Stimulated activated CD8-positive, alpha-beta memory T cell treated with anti-CD3 and anti-CD28 coated beads, Interleukin-7, amount 100 ng/mL, for 1 hour (primary cell): ENCODE data around the gene OGA.

Experiments used
- DNase-seq, 2 donors: peaks; one replicate each; pipeline ENCODE4 v3.0.0-alpha.2; 2020; ENCODE audit warnings: low read depth in 2 of 2

The OGA gene

GRCh38 chr10:101818119-101818871, at the start of gene OGA:
TSS of gene OGA (minus strand) at chr10:101818444. CDS start at chr10:101818022, 422 bp downstream.
- DNase-seq, result peak; percentile 89 to 96

- DNase-seq, result no peak
Observed at GRCh38 chr10:101867931-101868330, 49.7 kb upstream of the OGA start.

DNA sequence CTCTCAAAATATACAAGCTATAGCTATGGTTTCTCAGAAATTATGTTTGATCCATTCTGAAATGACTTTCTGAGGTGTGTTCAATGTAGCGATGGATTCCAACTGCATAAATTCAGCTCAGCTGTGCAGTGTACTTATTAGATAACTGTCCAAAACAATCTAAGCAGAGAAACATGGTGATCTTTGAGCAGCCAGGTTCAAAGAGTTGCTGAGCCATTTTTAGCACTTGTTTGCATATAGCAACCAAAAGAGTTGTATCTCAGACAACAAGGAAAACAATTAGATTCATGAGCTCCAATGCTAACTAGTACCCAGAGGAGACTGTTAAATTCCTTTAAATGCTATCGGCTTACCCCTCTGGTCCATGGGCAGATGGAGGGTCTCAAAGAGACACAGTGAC, 41.3 kb upstream of the OGA start:
- DNase-seq, result no peak

- DNase-seq, result no peak
Observed at GRCh38 chr10:101858723-101859500, 40.7 kb upstream of the OGA start.

GRCh38 chr10:101857802-101858476, 39.7 kb upstream of the OGA start:
- no peak for DNase-seq

GRCh38 chr10:101856626-101857025, 38.4 kb upstream of the OGA start:
- no peak for DNase-seq

DNA sequence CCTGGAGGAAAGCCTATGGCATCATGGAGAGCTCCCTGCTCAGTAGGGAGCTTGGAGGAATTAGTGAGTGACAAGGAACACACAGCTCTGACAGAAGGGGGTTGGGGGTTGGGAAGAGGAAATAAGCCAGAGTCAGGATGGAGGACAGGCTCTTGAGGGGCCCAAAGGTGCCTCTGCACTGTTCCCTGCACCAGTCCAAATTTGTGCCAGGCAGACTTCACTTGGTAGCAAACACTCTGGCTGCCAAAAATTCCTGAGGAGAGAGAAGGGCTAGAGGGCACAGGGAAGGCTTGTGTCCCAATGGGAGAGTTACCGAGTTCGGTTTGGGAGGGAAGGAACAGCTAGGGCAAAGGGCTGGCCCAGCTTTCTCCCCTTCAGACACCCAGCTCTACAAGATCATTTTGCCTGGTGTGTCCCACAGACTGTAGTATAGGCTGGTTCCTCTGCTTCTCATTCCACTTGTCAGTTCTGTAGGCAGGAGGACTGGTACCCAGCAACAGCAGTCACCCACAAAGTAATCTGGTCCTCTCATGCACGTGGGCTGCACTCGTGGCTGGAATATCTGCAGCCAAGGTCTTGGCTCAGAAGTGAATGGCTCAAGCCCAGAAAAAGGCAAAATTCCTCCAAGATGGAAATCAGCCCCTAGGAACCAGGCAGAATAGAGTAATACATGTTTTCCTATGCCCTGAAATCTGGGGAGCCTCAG, 33.3 kb upstream of the OGA start:
- DNase-seq, result no peak

DNA sequence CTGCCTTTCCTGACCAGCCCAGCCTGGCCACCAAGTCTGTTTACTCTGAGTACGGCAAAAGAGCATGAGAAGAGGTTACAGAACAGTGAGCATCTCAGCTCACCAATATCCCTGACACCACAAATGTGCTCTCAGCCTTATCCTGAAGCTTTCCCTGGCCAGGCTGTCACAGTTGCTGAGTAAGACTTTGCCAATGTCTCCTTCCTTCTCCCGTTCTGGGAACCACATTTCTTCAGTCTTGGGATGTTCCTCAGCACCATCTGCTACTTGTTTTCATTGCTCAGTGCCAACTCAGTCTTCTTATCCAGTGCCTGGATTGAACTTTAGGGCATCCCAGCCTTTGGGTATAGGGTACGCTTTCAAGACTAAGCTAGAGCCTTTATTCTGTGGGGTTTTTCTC, 32.5 kb upstream of the OGA start:
- DNase-seq, result no peak

- no peak for DNase-seq
Observed at GRCh38 chr10:101848894-101849351, 30.7 kb upstream of the OGA start.

- no peak for DNase-seq
Observed at GRCh38 chr10:101848408-101848807, 30.2 kb upstream of the OGA start.

DNA sequence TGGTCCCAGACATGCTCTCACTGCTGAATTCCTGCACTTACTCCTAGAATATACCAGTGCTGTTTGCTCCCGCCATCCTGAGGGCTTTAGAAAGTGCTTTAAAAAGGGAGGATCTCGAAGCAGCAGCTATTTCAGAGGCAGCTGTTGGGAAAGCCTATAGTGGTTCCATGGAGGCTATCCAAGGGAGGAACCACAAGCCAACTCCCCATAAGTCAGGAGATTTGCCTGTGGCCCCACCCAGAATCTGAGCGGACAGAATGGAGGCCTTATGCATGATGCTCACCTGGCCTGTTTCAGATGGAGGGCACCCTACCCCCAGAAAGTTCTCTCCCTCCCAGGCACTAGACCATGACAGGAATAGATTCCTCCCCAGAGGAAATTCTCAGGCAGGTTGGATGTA, 27.6 kb upstream of the OGA start:
- no peak for DNase-seq

- no peak for DNase-seq
Observed at GRCh38 chr10:101843032-101844021, 25.1 kb upstream of the OGA start, which contains the start of gene KCNIP2. TSS of gene KCNIP2 (minus strand) at chr10:101843800. CDS start at chr10:101843568, 232 bp downstream.

DNA sequence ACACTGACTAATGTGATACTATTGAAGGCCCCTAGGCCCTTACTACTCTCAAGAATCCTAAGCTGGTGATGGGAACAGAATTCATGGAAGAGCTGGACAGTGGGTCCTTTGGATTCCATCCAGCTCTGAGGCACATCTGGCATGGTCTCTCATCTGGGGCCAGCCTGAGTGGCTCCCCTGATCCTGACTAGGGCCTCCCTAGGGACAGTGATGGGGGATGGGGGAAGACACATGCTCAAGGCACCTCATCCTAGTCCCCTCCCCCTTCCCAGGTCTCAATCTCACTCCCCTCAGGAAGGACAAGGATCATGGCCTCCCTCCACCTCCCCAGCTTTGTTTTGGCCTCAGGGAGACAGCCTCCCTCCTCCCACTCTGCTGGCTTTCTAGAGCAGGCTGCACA, 23.6 kb upstream of the OGA start:
- no peak for DNase-seq

DNA sequence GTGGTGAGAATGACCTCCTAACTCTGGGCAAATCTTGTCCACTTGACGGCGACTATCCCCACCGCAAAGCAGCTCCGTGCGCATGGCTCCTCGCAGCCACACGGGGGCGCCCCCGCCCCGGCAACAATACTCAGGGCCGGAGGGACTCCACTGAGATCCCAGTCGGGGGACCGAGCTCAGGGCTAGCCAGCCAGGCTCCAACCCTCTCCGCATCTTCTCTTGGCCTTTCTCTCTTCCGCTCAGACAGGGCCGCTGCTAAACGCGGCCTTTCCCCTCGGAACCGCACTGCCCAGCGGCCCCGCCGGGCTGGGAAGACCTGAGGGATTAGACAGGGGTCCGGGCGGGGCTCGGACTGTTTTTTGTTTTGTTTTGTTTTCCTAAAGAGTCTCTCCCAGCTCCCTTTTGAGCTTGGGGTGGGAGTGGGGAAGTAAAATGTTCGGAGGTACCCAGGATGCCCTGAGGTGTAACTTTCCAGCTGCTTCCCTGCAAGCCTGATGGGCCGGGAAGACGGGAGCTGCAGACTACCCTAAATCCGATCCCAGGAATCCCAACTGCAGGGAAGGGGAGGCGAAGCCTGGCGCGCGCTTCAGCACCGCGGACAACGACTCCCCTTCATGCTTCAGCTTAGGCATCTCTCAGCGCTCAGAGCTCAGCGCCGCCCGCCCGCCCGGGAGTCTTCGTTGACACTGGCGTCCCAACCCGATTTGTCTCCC, 22.7 kb upstream of the OGA start:
- peak; percentile 49 to 51 for DNase-seq

DNA sequence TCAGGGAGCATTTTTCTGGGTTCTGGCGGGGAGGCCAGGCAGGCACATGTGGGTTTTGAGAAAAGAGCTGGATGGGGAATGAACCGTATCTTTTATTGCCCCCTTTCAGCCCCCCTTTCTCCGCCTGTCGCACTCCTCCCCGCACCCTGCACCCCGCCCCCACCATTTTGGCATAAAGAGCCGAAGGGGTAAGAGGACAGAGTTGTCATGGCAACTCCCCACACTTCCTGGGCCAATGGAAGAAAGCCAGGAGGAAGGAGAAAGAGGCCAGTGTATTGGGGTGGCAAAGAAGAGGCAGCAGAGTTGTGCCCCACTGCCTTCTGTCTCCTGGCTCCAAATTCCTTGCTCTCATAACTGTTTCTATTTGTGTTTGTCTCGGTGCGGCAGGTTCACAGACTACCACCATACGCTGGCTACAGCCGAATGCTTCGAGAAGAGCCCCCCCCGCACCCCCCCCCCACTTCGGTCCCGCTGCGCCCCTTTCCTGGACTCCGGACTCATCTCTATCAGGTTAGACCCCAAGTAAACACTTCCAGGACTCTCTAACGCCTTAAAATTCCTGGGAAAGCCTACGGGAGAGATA, 21.9 kb upstream of the OGA start:
- DNase-seq, result no peak

DNA sequence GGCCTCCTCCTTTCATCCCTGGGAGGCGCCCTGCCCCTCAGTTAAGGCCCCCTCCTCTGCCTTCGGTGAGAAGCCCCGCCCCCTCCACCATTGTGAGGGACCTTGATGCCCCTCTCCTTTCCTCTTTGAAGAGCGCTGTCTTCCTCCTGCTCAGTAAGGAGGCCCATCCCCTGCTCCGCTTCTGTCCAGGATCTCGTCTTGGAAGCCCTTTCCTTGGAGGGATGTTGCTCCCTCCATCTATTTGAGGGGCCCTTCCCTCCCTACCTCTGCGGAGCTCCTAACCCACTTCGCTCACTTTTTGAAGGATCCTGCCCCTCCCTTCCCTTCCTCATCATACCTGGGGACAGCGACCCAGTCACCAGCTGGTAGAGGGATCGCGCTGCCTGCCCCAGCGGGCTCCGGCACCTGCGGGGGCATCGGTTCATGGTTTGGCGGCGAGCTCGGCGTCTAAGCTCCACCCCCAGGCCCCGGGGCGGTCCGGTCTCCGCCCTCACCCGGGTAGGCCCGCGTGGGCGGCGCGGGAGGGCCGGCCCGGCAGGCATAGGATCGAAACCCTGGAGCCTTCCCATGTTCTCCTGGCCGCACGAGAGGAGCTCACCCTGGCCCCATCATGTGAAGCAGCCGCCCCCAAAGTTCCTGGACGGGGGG, 21.3 kb upstream of the OGA start:
- peak in 1 of 2 donors; percentile 46 for DNase-seq

DNA sequence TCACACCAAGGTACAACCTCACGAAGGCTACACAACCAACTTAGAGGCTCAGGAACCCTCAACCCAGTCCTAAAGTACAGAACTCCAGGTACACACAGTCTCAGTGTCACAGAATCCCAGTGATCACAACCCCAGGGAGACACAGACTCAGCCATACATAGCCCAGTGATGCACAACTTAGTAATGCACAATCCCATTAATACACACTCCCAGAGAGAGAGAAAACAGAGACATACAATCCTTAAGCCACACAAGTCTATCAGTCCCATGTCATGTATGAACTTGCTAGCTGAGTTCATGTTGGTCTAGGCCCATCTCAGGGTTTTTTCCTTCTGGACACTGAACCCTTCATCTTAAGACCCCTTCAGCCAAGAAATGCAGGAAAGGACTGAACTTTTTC, 20.8 kb upstream of the OGA start:
- no peak for DNase-seq

- no peak for DNase-seq
Observed at GRCh38 chr10:101838416-101838970, 20.2 kb upstream of the OGA start.

- no peak for DNase-seq
Observed at GRCh38 chr10:101837748-101838147, 19.5 kb upstream of the OGA start.
